H1 (cell line): ENCODE measurements around the gene MUC5B. TPM values are rescaled to one million over a fixed set of nuclear protein-coding genes. Genes with fewer than 3 reads are reported as not detected.

Experiments used
- CTCF ChIA-PET: fragments of 300-600 bp; sonication (Branson Sonifier 250); formaldehyde crosslinking; loops from one replicate; lab custom pipeline; 2021; ENCODE audit not compliant: partially characterized antibody; lab: Charles Lee
- POLR2A ChIA-PET: fragments of 300-600 bp; sonication (Branson Sonifier 250); formaldehyde crosslinking; loops from one replicate; lab custom pipeline; 2021; ENCODE audit warnings: inconsistent platforms; ENCODE audit not compliant: partially characterized antibody; lab: Charles Lee
- DNase-seq, 2 experiments: peaks; one replicate each; pipeline versions ENCODE4 v3.0.0 to v3.0.0-alpha.2; 2010 to 2022; ENCODE audit warnings: low spot score in 2 of 2, low read depth in 1 of 2, mixed read lengths in 1 of 2
- FAIRE-seq: peaks from 2 replicates; lab custom pipeline; 2011; peaks lifted over from hg19 to GRCh38; lab: Jason Lieb, UNC
- H2AFZ ChIP-seq: 2 replicates; pipeline ENCODE4 v1.8.1; 2012; ENCODE audit warnings: low read length, inconsistent platforms
- H2AK5ac ChIP-seq: 2 replicates; pipeline ENCODE4 v1.6.1; 2013; ENCODE audit warnings: low read depth, low read length
- H2BK120ac ChIP-seq: replicated peaks from 2 replicates; pipeline ENCODE3; 2013; ENCODE audit warnings: low read depth, low read length, inconsistent platforms
- H2BK12ac ChIP-seq: 2 replicates; pipeline ENCODE4 v1.6.1; 2013; ENCODE audit warnings: low read depth, low read length
- H2BK15ac ChIP-seq: 2 replicates; pipeline ENCODE4 v1.6.1; 2013; ENCODE audit warnings: low read length
- H2BK20ac ChIP-seq: 2 replicates; pipeline ENCODE4 v1.6.1; 2013; ENCODE audit warnings: low read length
- H2BK5ac ChIP-seq: 2 replicates; pipeline ENCODE4 v1.6.1; 2013; ENCODE audit warnings: low read depth, low read length
- H3K14ac ChIP-seq: 2 replicates; pipeline ENCODE4 v1.6.1; 2013; ENCODE audit warnings: inconsistent platforms; ENCODE audit not compliant: insufficient read length
- H3K18ac ChIP-seq: 2 replicates; pipeline ENCODE4 v1.6.1; 2013; ENCODE audit warnings: low read length; ENCODE audit errors: extremely low read depth
- H3K23ac ChIP-seq: 2 replicates; pipeline ENCODE4 v1.6.1; 2013; ENCODE audit warnings: inconsistent platforms; ENCODE audit not compliant: insufficient read length
- H3K23me2 ChIP-seq: 2 replicates; pipeline ENCODE4 v1.6.1; 2013; ENCODE audit warnings: low read depth, low read length
- H3K27ac ChIP-seq: 2 replicates; pipeline ENCODE4 v1.6.1; 2011; ENCODE audit warnings: low read depth, low read length, inconsistent platforms
- H3K27me3 ChIP-seq, 4 experiments: replicated peaks in 1 of 4; 1 replicate in 1 of 4; 2 replicates in 3 of 4; pipeline versions ENCODE4 v1.6.1 to v1.8.1; 2011 to 2013; ENCODE audit warnings: low read length in 3 of 4, mild to moderate bottlenecking in 3 of 4, inconsistent platforms in 2 of 4, mixed read lengths in 2 of 4, moderate library complexity in 1 of 4; ENCODE audit not compliant: control insufficient read depth in 3 of 4, insufficient read depth in 3 of 4; ENCODE audit errors: extremely low read depth in 1 of 4
- H3K36me3 ChIP-seq, 4 experiments: 2 replicates each; pipeline versions ENCODE4 v1.6.1 to v1.8.1; 2011 to 2013; ENCODE audit warnings: mild to moderate bottlenecking in 4 of 4, low read length in 3 of 4, moderate library complexity in 2 of 4, control low read depth in 1 of 4, inconsistent platforms in 1 of 4; ENCODE audit not compliant: insufficient read depth in 4 of 4, control insufficient read depth in 2 of 4
- H3K4ac ChIP-seq: replicated peaks from 2 replicates; pipeline ENCODE3; 2013; ENCODE audit warnings: low read length, low read depth, mixed read lengths, inconsistent platforms; ENCODE audit not compliant: insufficient read length
- H3K4me1 ChIP-seq, 4 experiments: replicated peaks in 1 of 4; 1 replicate in 1 of 4; 2 replicates in 3 of 4; pipeline versions ENCODE4 v1.6.1 to v1.8.1; 2011 to 2013; ENCODE audit warnings: low read length in 3 of 4, inconsistent platforms in 2 of 4, mixed read lengths in 1 of 4; ENCODE audit not compliant: insufficient read depth in 4 of 4, control insufficient read depth in 3 of 4
- H3K4me2 ChIP-seq, 2 experiments: 2 replicates each; pipeline versions ENCODE4 v1.6.1 to v1.8.1; 2011 to 2013; ENCODE audit warnings: low read depth in 2 of 2, low read length in 2 of 2, control low read depth in 1 of 2, inconsistent platforms in 1 of 2, mild to moderate bottlenecking in 1 of 2; ENCODE audit not compliant: insufficient read depth in 1 of 2
- H3K4me3 ChIP-seq, 4 experiments: fragments of 200-600, 300-600 bp in 1 of 4; sonication (generic), shearing (Covaris generic), sonication (Bioruptor Twin) in 1 of 4; 2 replicates each; pipeline versions ENCODE4 v1.5.1 to v1.8.1; 2011 to 2016; ENCODE audit warnings: low read length in 4 of 4, low read depth in 3 of 4, control low read depth in 2 of 4, inconsistent platforms in 2 of 4, mild to moderate bottlenecking in 2 of 4, mixed read lengths in 1 of 4, moderate library complexity in 1 of 4; ENCODE audit not compliant: insufficient read depth in 2 of 4; ENCODE audit errors: extremely low read depth in 1 of 4
- H3K56ac ChIP-seq: replicated peaks from 2 replicates; pipeline ENCODE3; 2013; ENCODE audit warnings: low read depth, mild to moderate bottlenecking, mixed read lengths, low read length, inconsistent platforms; ENCODE audit not compliant: insufficient read length
- H3K79me1 ChIP-seq: 2 replicates; pipeline ENCODE4 v1.6.1; 2013; ENCODE audit warnings: low read depth, low read length, control low read depth
- H3K79me2 ChIP-seq, 2 experiments: 2 replicates each; pipeline versions ENCODE4 v1.6.1 to v1.8.1; 2012 to 2013; ENCODE audit warnings: low read length in 2 of 2, mild to moderate bottlenecking in 2 of 2, inconsistent platforms in 1 of 2; ENCODE audit not compliant: insufficient read depth in 2 of 2, control insufficient read depth in 1 of 2
- H3K9ac ChIP-seq, 4 experiments: replicated peaks in 1 of 4; 1 replicate in 1 of 4; 2 replicates in 3 of 4; pipeline versions ENCODE4 v1.6.1 to v1.8.1; 2011 to 2013; ENCODE audit warnings: low read depth in 3 of 4, low read length in 3 of 4, control low read depth in 2 of 4, mild to moderate bottlenecking in 2 of 4, moderate library complexity in 2 of 4, inconsistent platforms in 1 of 4; ENCODE audit errors: extremely low read depth in 1 of 4
- H3K9me3 ChIP-seq, 2 experiments: 2 replicates each; pipeline versions ENCODE4 v1.6.1 to v1.8.1; 2012 to 2013; ENCODE audit warnings: mild to moderate bottlenecking in 2 of 2, moderate library complexity in 2 of 2, control low read depth in 1 of 2, inconsistent platforms in 1 of 2, low read depth in 1 of 2, low read length in 1 of 2, mixed read lengths in 1 of 2; ENCODE audit not compliant: insufficient read depth in 2 of 2
- H4K20me1 ChIP-seq, 2 experiments: replicated peaks in 1 of 2; 2 replicates each; pipeline versions ENCODE3 to v1.8.1; 2011 to 2013; ENCODE audit warnings: inconsistent platforms in 2 of 2, low read length in 2 of 2, mild to moderate bottlenecking in 1 of 2; ENCODE audit not compliant: insufficient read depth in 2 of 2, control insufficient read depth in 1 of 2
- H4K5ac ChIP-seq: 2 replicates; pipeline ENCODE4 v1.6.1; 2013; ENCODE audit warnings: low read length, low read depth, mixed read lengths, inconsistent platforms; ENCODE audit not compliant: insufficient read length
- H4K8ac ChIP-seq: 2 replicates; pipeline ENCODE4 v1.8.0; 2013; ENCODE audit warnings: mild to moderate bottlenecking, moderate library complexity, low read length, inconsistent platforms; ENCODE audit not compliant: insufficient read depth; ENCODE audit errors: extremely low read depth
- H4K91ac ChIP-seq: replicated peaks from 2 replicates; pipeline ENCODE3; 2013; ENCODE audit warnings: low read length, mixed read lengths, inconsistent platforms; ENCODE audit not compliant: insufficient read length
- EP300 ChIP-seq, 2 experiments: IDR thresholded peaks; 1 replicate in 1 of 2; 2 replicates in 1 of 2; pipeline ENCODE4 v1.6.1; 2011 to 2012; ENCODE audit warnings: low read depth in 2 of 2, low read length in 2 of 2, mild to moderate bottlenecking in 2 of 2, borderline replicate concordance in 1 of 2, inconsistent platforms in 1 of 2, moderate library complexity in 1 of 2
- EZH2 ChIP-seq: fragments of 200-600 bp; sonication (generic); IDR thresholded peaks from 2 replicates; pipeline ENCODE4 v1.7.1; 2012; ENCODE audit warnings: low read depth, mild to moderate bottlenecking, moderate library complexity, low read length, inconsistent platforms; ENCODE audit not compliant: severe bottlenecking
- HDAC6 ChIP-seq: IDR thresholded peaks from one replicate; pipeline ENCODE4 v1.7.1; 2012; ENCODE audit warnings: low read depth, mild to moderate bottlenecking, inconsistent platforms, low read length, moderate library complexity
- SAP30 ChIP-seq: fragments of 300-600 bp; sonication (generic); IDR thresholded peaks from 2 replicates; pipeline ENCODE4 v1.7.1; 2012; ENCODE audit warnings: low read length, moderate library complexity, mild to moderate bottlenecking, inconsistent platforms; ENCODE audit not compliant: insufficient read depth, insufficient replicate concordance
- SP2 ChIP-seq: IDR thresholded peaks from 2 replicates; pipeline ENCODE4 v1.6.1; 2012; ENCODE audit warnings: mild to moderate bottlenecking, low read length, inconsistent platforms
- SP4 ChIP-seq: IDR thresholded peaks from 2 replicates; pipeline ENCODE4 v1.6.1; 2012; ENCODE audit warnings: low read length, inconsistent platforms
- SRF ChIP-seq: IDR thresholded peaks from 2 replicates; pipeline ENCODE4 v1.6.1; 2011; ENCODE audit warnings: mild to moderate bottlenecking, low read depth, low read length, moderate library complexity
- SUZ12 ChIP-seq: fragments of 200-600 bp; sonication (generic); IDR thresholded peaks from 2 replicates; pipeline ENCODE4 v1.6.1; 2012; ENCODE audit warnings: mild to moderate bottlenecking, inconsistent platforms, low read length, moderate library complexity, mixed read lengths
- WGBS, 2 experiments: shearing (Covaris generic) in 1 of 2; methylation state at CpG; one replicate each; pipeline versions ENCODE4 v1.1.6 to v1.1.7; 2013 to 2015; ENCODE audit warnings: low lambda C conversion rate in 2 of 2, mixed read lengths in 2 of 2, inconsistent platforms in 1 of 2, low coverage in 1 of 2, missing lambda C conversion rate in 1 of 2; ENCODE audit not compliant: insufficient replicate concordance in 2 of 2, insufficient coverage in 1 of 2, insufficient read length in 1 of 2; ENCODE audit errors: extremely low coverage in 1 of 2, missing lambda C conversion rate in 1 of 2; 5-methylcytosine and 5-hydroxymethylcytosine counted together
- polyA plus RNA-seq, 7 experiments: library from polyadenylated mRNA; depleted of rRNA in 3 of 7; stranded (reverse) in 5 of 7; unstranded in 2 of 7; fragments of >200 nt in 5 of 7; fragments of 200-250 nt in 2 of 7; gene quantifications; 1 replicate in 5 of 7; 2 replicates in 1 of 7; 4 replicates in 1 of 7; pipeline versions ENCODE4 v1.2.1 to v1.2.3, GENCODE V29; 2011 to 2013; ENCODE audit warnings: missing spikeins in 2 of 7, mixed read lengths in 2 of 7
- total RNA-seq: library from RNA; stranded (reverse); fragmentation: NEBNext Ultra II Directional; extraction: Animal tissue kit (Norgen Biotek cat#: 25700); gene quantifications from 2 replicates; pipeline ENCODE4 v1.2.1, GENCODE V29; 2021
- TF ChIP-seq, protein P1 (sequence below), 3 experiments: IDR thresholded peaks; 1 replicate in 2 of 3; 2 replicates in 1 of 3; pipeline versions ENCODE4 v1.5.1 to v1.6.1; 2011; ENCODE audit warnings: low read length in 3 of 3, mild to moderate bottlenecking in 3 of 3, inconsistent platforms in 2 of 3, low read depth in 1 of 3, moderate library complexity in 1 of 3; ENCODE audit not compliant: insufficient read depth in 1 of 3; ENCODE audit errors: control extremely low read depth in 1 of 3
- TF ChIP-seq, protein P2 (sequence below): IDR thresholded peaks from 2 replicates; pipeline ENCODE4 v1.6.1; 2011; ENCODE audit warnings: low read depth, mild to moderate bottlenecking, low read length; ENCODE audit not compliant: insufficient read depth

MUC5B gene
- total and polyA plus RNA-seq, 2 of the 8 experiments (the other 6 are each of a cell fraction or from before 2014, with no cell fraction given): 0.02 to 0.03 TPM

DNA sequence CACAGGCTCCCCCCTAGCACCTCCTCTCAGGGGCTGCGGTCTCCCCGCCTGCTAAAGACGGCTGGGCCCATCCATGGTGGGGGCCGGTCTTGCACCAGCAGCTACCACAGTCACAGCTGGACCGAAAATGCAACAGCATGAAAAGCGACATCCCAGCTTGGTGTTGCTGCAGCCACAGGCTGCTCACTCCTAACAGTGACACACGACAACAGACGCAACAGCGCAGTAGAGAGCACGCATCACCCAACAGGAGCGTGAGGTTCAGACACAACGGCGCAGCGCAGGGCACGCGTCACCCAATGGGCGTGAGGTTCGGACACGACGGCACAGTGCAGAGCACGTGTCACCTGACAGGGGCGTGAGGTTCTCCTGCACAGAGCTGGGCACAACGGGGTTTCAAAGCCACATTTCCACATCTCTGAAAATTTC lies 62.5 kb downstream of the MUC5B start:
- H3K9ac ChIP-seq: no peak overlapping the region
- TF ChIP-seq EP300 (IDR thresholded peaks at IDR 0.05; ENCODE audit: borderline replicate concordance in 1 of 2, low read depth in 2 of 2, low read length in 2 of 2) (no peak), SUZ12 (no peak), SP2 (no peak), EZH2 (no peak), SP4 (no peak), SRF (no peak), SAP30 (no peak), HDAC6 (no peak)
- TF ChIP-seq, protein P1, sequence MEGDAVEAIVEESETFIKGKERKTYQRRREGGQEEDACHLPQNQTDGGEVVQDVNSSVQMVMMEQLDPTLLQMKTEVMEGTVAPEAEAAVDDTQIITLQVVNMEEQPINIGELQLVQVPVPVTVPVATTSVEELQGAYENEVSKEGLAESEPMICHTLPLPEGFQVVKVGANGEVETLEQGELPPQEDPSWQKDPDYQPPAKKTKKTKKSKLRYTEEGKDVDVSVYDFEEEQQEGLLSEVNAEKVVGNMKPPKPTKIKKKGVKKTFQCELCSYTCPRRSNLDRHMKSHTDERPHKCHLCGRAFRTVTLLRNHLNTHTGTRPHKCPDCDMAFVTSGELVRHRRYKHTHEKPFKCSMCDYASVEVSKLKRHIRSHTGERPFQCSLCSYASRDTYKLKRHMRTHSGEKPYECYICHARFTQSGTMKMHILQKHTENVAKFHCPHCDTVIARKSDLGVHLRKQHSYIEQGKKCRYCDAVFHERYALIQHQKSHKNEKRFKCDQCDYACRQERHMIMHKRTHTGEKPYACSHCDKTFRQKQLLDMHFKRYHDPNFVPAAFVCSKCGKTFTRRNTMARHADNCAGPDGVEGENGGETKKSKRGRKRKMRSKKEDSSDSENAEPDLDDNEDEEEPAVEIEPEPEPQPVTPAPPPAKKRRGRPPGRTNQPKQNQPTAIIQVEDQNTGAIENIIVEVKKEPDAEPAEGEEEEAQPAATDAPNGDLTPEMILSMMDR (IDR thresholded peaks at IDR 0.05; ENCODE audit: control extremely low read depth in 1 of 3, insufficient read depth in 1 of 3, low read depth in 1 of 3, low read length in 3 of 3): no peak
- TF ChIP-seq, protein P2, sequence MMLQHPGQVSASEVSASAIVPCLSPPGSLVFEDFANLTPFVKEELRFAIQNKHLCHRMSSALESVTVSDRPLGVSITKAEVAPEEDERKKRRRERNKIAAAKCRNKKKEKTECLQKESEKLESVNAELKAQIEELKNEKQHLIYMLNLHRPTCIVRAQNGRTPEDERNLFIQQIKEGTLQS: no peak

More for the DNA sequence above, 62.5 kb downstream of the MUC5B start:
- Histone ChIP-seq H2AK5ac (no peak overlapping the region), H4K91ac (no peak overlapping the region), H3K4me2 (no peak overlapping the region), H2BK20ac (no peak overlapping the region), H4K8ac (no peak overlapping the region), H3K4ac (no peak overlapping the region), H2BK15ac (no peak overlapping the region), H3K23ac (no peak overlapping the region), H3K18ac (no peak overlapping the region), H2BK12ac (no peak overlapping the region), H3K79me2 (no peaks in the 10 kb centered on the region), H3K79me1 (no peaks in the 10 kb centered on the region; the same call in 1 of the 2 replicates), H3K23me2 (no peaks in the 10 kb centered on the region), H2AFZ (no peak overlapping the region), H3K9me3 (no peaks in the 10 kb centered on the region; a peak in 1 of 4 replicates), H4K5ac (no peak overlapping the region), H3K27ac (no peak overlapping the region), H3K14ac (no peak overlapping the region), H3K4me1 (no peaks in the 10 kb centered on the region; a peak in 1 of 7 replicates), H3K4me3 (no peak overlapping the region), H2BK5ac (no peak overlapping the region), H2BK120ac (no peak overlapping the region), H3K36me3 (peaks cover 3 to 29% (median 15%) of the 10 kb centered on the region in 4 experiments; a peak in 7 of 8 replicates), H4K20me1 (peaks cover 3 to 7% of the 10 kb centered on the region in 2 experiments), H3K56ac (no peak overlapping the region), H3K27me3 (no peaks in the 10 kb centered on the region)
- POLR2A ChIA-PET: no interaction called here
- CTCF ChIA-PET: no interaction called here
- no peak for FAIRE-seq
- DNase-seq: no peak
- 96% methylated on average over 23 of the region's 23 CpGs; no CpG with 5 or more reads in 1 of the 2 experiments for WGBS, 2 experiments
